Gastroesophageal sphincter (tissue), 4 donors: ENCODE data around the gene COL18A1. TPM values are rescaled to one million over a fixed set of nuclear protein-coding genes. Genes with fewer than 3 reads are reported as not detected.

Source experiments
- ATAC-seq: fragments of 150-250 bp; one replicate; pipeline ENCODE4 v1.9.1; 2016; ENCODE audit warnings: mild to moderate bottlenecking, moderate library complexity
- H3K27ac ChIP-seq, 4 donors: fragments of 200-600 bp; sonication (generic) in 3 of 4; 1 replicate in 3 of 4; 2 replicates in 1 of 4; pipeline ENCODE4 v1.5.1; 2016 to 2019
- H3K27me3 ChIP-seq: fragments of 200-600 bp; sonication (generic); one replicate; pipeline ENCODE4 v1.5.1; 2019
- H3K36me3 ChIP-seq, 2 donors: fragments of 200-600 bp; sonication (generic); one replicate each; pipeline ENCODE4 v1.5.1; 2019; ENCODE audit warnings: control low read depth in 1 of 2
- H3K4me1 ChIP-seq, 3 donors: fragments of 200-600 bp; sonication (generic); 1 replicate in 2 of 3; 2 replicates in 1 of 3; pipeline ENCODE4 v1.5.1; 2016 to 2019; ENCODE audit warnings: control low read depth in 2 of 3
- H3K4me3 ChIP-seq, 2 donors: fragments of 200-600 bp; sonication (generic); one replicate each; pipeline ENCODE4 v1.5.1; 2019; ENCODE audit warnings: mild to moderate bottlenecking in 1 of 2, moderate library complexity in 1 of 2
- H3K9me3 ChIP-seq, 3 donors: fragments of 200-600 bp; sonication (generic); one replicate each; pipeline ENCODE4 v1.5.1; 2017 to 2019; ENCODE audit warnings: control low read depth in 2 of 3
- EP300 ChIP-seq: sonication (generic); formaldehyde crosslinking; IDR thresholded peaks from one replicate; pipeline ENCODE4 v1.6.1; 2017; ENCODE audit warnings: antibody characterized with exemption, mild to moderate bottlenecking
- POLR2A ChIP-seq, 2 donors: fragments of 450-650 bp; IDR thresholded peaks; one replicate each; pipeline ENCODE4 v1.6.1; 2017; ENCODE audit warnings: antibody characterized with exemption in 2 of 2, mild to moderate bottlenecking in 2 of 2, moderate library complexity in 1 of 2
- POLR2AphosphoS5 ChIP-seq: sonication (generic); formaldehyde crosslinking; IDR thresholded peaks from one replicate; pipeline ENCODE4 v1.6.1; 2017; ENCODE audit warnings: antibody characterized with exemption
- WGBS, 2 donors: methylation state at CpG; one replicate each; pipeline ENCODE4 v1.1.5; 2018; ENCODE audit warnings: low coverage in 1 of 2; 5-methylcytosine and 5-hydroxymethylcytosine counted together
- total RNA-seq, 4 donors: library from RNA; depleted of rRNA; stranded (reverse); fragments of >200 nt; gene quantifications; one replicate each; pipeline ENCODE4 v1.1.0, GENCODE V29; 2016
- TF ChIP-seq, protein P1 (sequence below), 4 experiments: fragments of 200-600 bp in 2 of 4; fragments of 450-650 bp in 2 of 4; sonication (generic) in 1 of 4; IDR thresholded peaks; one replicate each; pipeline ENCODE4 v1.5.1; 2017 to 2019; ENCODE audit warnings: antibody characterized with exemption in 4 of 4, mild to moderate bottlenecking in 2 of 4, moderate library complexity in 2 of 4

Gene COL18A1
- total RNA-seq, 4 donors from 2014 or later, result 69.3 to 116 (median 78.4) TPM

DNA sequence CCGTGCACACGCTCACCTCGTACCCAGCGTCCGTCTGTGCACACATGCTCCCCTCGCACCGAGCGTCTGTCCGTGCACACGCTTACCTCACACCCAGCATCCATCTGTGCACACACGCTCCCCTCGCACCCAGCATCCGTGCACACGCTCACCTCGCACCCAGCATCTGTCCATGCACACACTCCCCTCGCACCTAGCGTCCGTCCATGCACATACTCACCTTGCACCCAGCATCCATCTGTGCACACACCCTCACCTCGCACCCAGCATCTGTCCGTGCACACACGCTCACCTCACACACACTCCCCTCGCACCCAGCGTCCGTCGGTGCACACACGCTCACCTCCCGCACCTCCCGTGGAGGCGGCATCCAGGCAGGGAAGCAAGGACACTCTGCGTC, 24.4 kb upstream of the COL18A1 start:
- H3K27me3 ChIP-seq, result peaks cover 5% of the 10 kb centered on the region
- 91 to 92% methylated on average over 11 to 19 of the region's 30 CpGs for WGBS, 2 donors
- no peak overlapping the region for H3K27ac ChIP-seq
- no peaks in the 10 kb centered on the region for H3K4me1 ChIP-seq
- H3K36me3 ChIP-seq, result no peaks in the 10 kb centered on the region
- no peak for ATAC-seq
- H3K4me3 ChIP-seq, result no peak overlapping the region
- TF ChIP-seq, protein P1, sequence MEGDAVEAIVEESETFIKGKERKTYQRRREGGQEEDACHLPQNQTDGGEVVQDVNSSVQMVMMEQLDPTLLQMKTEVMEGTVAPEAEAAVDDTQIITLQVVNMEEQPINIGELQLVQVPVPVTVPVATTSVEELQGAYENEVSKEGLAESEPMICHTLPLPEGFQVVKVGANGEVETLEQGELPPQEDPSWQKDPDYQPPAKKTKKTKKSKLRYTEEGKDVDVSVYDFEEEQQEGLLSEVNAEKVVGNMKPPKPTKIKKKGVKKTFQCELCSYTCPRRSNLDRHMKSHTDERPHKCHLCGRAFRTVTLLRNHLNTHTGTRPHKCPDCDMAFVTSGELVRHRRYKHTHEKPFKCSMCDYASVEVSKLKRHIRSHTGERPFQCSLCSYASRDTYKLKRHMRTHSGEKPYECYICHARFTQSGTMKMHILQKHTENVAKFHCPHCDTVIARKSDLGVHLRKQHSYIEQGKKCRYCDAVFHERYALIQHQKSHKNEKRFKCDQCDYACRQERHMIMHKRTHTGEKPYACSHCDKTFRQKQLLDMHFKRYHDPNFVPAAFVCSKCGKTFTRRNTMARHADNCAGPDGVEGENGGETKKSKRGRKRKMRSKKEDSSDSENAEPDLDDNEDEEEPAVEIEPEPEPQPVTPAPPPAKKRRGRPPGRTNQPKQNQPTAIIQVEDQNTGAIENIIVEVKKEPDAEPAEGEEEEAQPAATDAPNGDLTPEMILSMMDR (IDR thresholded peaks at IDR 0.05), result no peak
- TF ChIP-seq POLR2A (IDR thresholded peaks at IDR 0.05), result no peak
- TF ChIP-seq EP300, result no peak
- TF ChIP-seq POLR2AphosphoS5, result no peak
- no peaks in the 10 kb centered on the region for H3K9me3 ChIP-seq

DNA sequence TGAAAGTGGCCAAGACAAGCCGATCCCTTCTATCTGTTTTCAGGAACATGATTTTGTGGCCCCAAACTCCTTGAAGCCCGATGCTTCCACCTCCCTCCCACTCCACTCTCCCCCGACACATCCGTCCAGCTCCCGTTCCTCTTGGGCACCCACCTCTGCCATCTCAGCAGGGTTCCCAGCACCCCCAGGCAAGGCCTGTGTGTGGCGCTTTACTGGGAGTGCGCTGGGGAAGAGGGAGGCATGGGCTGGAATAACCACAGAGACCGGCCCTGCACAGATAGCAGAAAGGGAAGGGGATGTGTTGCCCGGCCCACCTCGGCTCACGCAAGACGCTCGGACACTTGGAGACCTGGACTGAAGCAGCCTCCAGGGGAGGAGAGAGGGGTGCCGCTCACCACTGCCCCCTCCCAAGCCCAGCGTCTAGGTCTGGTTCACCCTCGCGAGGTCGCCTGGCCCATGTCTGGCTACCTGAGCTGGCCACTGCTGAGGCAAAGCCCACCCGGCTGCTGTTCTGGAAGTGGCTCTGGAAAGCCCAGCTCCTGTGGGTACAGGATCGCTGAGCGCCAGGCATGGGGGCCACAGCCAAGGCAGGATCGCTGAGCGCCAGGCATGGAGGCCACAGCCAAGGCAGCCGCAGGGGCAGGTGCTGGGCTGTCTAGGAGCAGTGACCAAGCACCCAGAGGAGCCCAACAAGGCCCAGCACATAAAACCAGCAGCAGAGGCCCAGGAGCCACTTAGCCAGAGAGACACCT, 23.8 kb upstream of the COL18A1 start:
- H3K9me3 ChIP-seq, result no peaks in the 10 kb centered on the region
- H3K36me3 ChIP-seq, result no peaks in the 10 kb centered on the region
- H3K27me3 ChIP-seq, result peaks cover 5% of the 10 kb centered on the region
- H3K4me3 ChIP-seq, result no peak overlapping the region
- no peak for TF ChIP-seq POLR2AphosphoS5
- no peak for TF ChIP-seq EP300
- TF ChIP-seq, protein P1 (IDR thresholded peaks at IDR 0.05), result no peak
- no peak for TF ChIP-seq POLR2A (IDR thresholded peaks at IDR 0.05)
- no peak overlapping the region for H3K27ac ChIP-seq
- 89 to 97% methylated on average over 5 to 12 of the region's 24 CpGs for WGBS, 2 donors
- ATAC-seq, result no peak
- peaks cover 0 to 3% (median 0%) of the 10 kb centered on the region in 3 donors for H3K4me1 ChIP-seq

DNA sequence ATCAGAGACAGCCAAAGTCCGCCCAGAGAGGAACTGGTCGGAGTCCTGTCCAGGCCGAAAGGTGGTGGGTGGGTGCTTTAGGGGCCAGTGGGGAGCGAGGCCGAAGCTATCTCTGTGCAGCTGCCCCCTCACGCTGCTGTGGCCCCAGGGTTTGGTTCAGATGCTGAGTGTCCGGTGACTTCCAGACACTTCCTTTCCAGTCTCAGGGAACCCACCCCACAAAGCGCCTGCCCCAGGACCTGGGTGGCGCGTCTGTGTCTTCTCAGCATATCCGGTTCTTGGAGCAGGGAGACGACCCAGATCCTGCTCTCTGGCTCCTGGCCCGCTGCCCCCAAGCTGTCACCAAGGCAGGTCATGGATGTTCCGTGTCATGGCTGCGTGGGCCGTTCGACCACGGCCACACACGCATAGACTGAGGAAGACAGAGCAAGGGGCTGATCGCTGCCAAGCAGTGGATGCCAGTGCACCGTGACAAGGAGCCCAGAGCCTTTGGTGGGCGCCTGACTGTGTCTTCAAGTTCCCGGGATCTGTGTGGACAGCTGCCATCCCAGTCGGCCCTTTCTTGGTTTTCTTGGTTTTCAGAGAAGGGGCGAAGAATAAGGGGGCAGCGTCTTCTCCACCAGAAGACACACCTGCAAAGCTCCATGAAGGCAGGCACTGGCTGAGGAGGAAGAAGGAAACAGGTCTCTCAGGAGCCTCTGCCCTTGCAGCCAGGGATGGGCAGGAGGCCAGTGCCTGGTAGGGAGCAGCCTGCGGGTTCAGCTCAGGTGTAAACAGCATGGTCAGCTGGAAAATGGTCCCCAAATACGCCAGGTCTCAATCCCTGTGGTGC, 22.9 kb upstream of the COL18A1 start:
- H3K36me3 ChIP-seq, result no peaks in the 10 kb centered on the region
- WGBS, 2 donors, result 90 to 100% methylated on average over 2 of the region's 28 CpGs
- peaks cover 0 to 12% (median 8%) of the 10 kb centered on the region in 3 donors for H3K4me1 ChIP-seq
- TF ChIP-seq POLR2A (IDR thresholded peaks at IDR 0.05) (no peak), EP300 (no peak), POLR2AphosphoS5 (no peak)
- TF ChIP-seq, protein P1 (IDR thresholded peaks at IDR 0.05), result no peak
- H3K27ac ChIP-seq, result no peak overlapping the region
- no peaks in the 10 kb centered on the region for H3K9me3 ChIP-seq
- H3K27me3 ChIP-seq, result peaks cover 5% of the 10 kb centered on the region
- H3K4me3 ChIP-seq, result no peak overlapping the region
- no peak for ATAC-seq

DNA sequence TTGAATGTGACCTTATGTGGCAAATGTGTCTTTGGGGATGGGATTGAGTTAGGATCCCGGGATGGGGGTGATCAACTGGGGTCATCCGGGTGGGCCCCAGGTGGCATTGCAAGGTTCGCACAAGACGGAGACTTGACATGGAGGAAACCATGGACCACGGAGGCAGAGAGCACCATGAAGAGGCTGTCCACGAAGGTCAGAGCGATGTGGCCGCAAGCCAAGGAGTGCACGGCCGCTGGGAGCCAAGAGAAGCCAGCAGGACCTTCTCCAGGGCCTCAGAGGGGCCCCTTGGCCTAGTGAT, 22.3 kb upstream of the COL18A1 start:
- Histone ChIP-seq H3K4me1 (peaks cover 0 to 17% (median 11%) of the 10 kb centered on the region in 3 donors), H3K4me3 (no peak overlapping the region), H3K27me3 (peaks cover 5% of the 10 kb centered on the region), H3K27ac (no peak overlapping the region), H3K36me3 (no peaks in the 10 kb centered on the region), H3K9me3 (no peaks in the 10 kb centered on the region)
- WGBS, 2 donors, result 90 to 96% methylated on average over 4 to 10 of the region's 10 CpGs
- no peak for ATAC-seq
- no peak for TF ChIP-seq POLR2A (IDR thresholded peaks at IDR 0.05)
- TF ChIP-seq, protein P1 (IDR thresholded peaks at IDR 0.05), result no peak
- TF ChIP-seq POLR2AphosphoS5, result no peak
- no peak for TF ChIP-seq EP300
